ENCODE data around the gene DOK3.

GRCh38 chr5:177456591-177456964 lies 53.0 kb downstream of the DOK3 start:
- TF ChIP-seq POLR2A (IDR thresholded peaks at IDR 0.05): no peak
- TF ChIP-seq, protein P1, sequence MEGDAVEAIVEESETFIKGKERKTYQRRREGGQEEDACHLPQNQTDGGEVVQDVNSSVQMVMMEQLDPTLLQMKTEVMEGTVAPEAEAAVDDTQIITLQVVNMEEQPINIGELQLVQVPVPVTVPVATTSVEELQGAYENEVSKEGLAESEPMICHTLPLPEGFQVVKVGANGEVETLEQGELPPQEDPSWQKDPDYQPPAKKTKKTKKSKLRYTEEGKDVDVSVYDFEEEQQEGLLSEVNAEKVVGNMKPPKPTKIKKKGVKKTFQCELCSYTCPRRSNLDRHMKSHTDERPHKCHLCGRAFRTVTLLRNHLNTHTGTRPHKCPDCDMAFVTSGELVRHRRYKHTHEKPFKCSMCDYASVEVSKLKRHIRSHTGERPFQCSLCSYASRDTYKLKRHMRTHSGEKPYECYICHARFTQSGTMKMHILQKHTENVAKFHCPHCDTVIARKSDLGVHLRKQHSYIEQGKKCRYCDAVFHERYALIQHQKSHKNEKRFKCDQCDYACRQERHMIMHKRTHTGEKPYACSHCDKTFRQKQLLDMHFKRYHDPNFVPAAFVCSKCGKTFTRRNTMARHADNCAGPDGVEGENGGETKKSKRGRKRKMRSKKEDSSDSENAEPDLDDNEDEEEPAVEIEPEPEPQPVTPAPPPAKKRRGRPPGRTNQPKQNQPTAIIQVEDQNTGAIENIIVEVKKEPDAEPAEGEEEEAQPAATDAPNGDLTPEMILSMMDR (IDR thresholded peaks at IDR 0.05 in 8 of 11, conservative IDR thresholded peaks at IDR 0.05 in 3 of 11): peak in 6 of 11 experiments; percentile 39 to 75 (median 58)
